Glutamatergic neuron (in vitro differentiated cells): Measurements from ENCODE around the gene IRF7. TPM values are rescaled to one million over a fixed set of nuclear protein-coding genes. Genes with fewer than 3 reads are reported as not detected.

ENCODE experiments used
- DNase-seq: peaks from one replicate; pipeline ENCODE4 v3.0.0; 2022
- H3K27ac Mint-ChIP-seq: one replicate; pipeline ENCODE4 v1.8.0; 2020; ENCODE audit warnings: mild to moderate bottlenecking, mixed read lengths, inconsistent platforms; ENCODE audit not compliant: unreplicated experiment
- H3K27me3 Mint-ChIP-seq: one replicate; pipeline ENCODE4 v1.8.0; 2020; ENCODE audit warnings: mild to moderate bottlenecking, moderate library complexity, mixed read lengths, inconsistent platforms; ENCODE audit not compliant: unreplicated experiment
- H3K36me3 Mint-ChIP-seq: one replicate; pipeline ENCODE4 v1.8.0; 2020; ENCODE audit warnings: mild to moderate bottlenecking, mixed read lengths, inconsistent platforms; ENCODE audit not compliant: unreplicated experiment
- H3K4me1 Mint-ChIP-seq: one replicate; pipeline ENCODE4 v1.8.0; 2020; ENCODE audit warnings: mild to moderate bottlenecking, low read depth, mixed read lengths, inconsistent platforms; ENCODE audit not compliant: unreplicated experiment
- H3K4me3 Mint-ChIP-seq: one replicate; pipeline ENCODE4 v1.8.0; 2020; ENCODE audit warnings: mild to moderate bottlenecking, mixed read lengths, inconsistent platforms; ENCODE audit not compliant: unreplicated experiment
- H3K9me3 Mint-ChIP-seq: one replicate; pipeline ENCODE4 v1.8.0; 2020; ENCODE audit warnings: mild to moderate bottlenecking, moderate library complexity, mixed read lengths, inconsistent platforms; ENCODE audit not compliant: unreplicated experiment
- CTCF ChIP-seq: fragments of 200-600 bp; sonication (generic); IDR thresholded peaks from one replicate; pipeline ENCODE4 v1.5.0; 2021; ENCODE audit not compliant: partially characterized antibody, unreplicated experiment
- total RNA-seq: library from RNA; stranded (reverse); fragmentation: NEBNext Ultra II Directional; extraction: Animal tissue kit (Norgen Biotek cat#: 25700); gene quantifications from one replicate; pipeline ENCODE4 v1.2.1, GENCODE V29; 2021; ENCODE audit not compliant: unreplicated experiment

IRF7 gene
- total RNA-seq, 1 donor from 2014 or later, result 17.7 TPM

- Mint-ChIP-seq H3K4me3 (no peak overlapping the region), H3K4me1 (no peaks in the 10 kb centered on the region), H3K9me3 (peaks cover 10% of the 10 kb centered on the region), H3K27me3 (peaks cover 4% of the 10 kb centered on the region), H3K27ac (no peak overlapping the region), H3K36me3 (no peaks in the 10 kb centered on the region)
- DNase-seq, result no peak
- no peak for TF ChIP-seq CTCF
Observed at GRCh38 chr11:589798-590197, 26.0 kb downstream of the IRF7 start.

- peaks cover 4% of the 10 kb centered on the region for H3K9me3 Mint-ChIP-seq
- H3K27me3 Mint-ChIP-seq, result peaks cover 4% of the 10 kb centered on the region
- no peaks in the 10 kb centered on the region for H3K4me1 Mint-ChIP-seq
- no peak for TF ChIP-seq CTCF
- DNase-seq, result no peak
- no peak overlapping the region for H3K4me3 Mint-ChIP-seq
- H3K36me3 Mint-ChIP-seq, result no peaks in the 10 kb centered on the region
- H3K27ac Mint-ChIP-seq, result no peak overlapping the region
Observed at GRCh38 chr11:587978-588380, 27.8 kb downstream of the IRF7 start.

- no peak overlapping the region for H3K4me3 Mint-ChIP-seq
- peaks cover 4% of the 10 kb centered on the region for H3K27me3 Mint-ChIP-seq
- TF ChIP-seq CTCF, result no peak
- H3K27ac Mint-ChIP-seq, result no peak overlapping the region
- DNase-seq, result no peak
- peaks cover 4% of the 10 kb centered on the region for H3K9me3 Mint-ChIP-seq
- no peaks in the 10 kb centered on the region for H3K4me1 Mint-ChIP-seq
- no peaks in the 10 kb centered on the region for H3K36me3 Mint-ChIP-seq
Observed at GRCh38 chr11:587546-587945, 28.2 kb downstream of the IRF7 start.

GRCh38 chr11:586376-587316 is 29.1 kb downstream of the IRF7 start:
- Mint-ChIP-seq H3K36me3 (no peaks in the 10 kb centered on the region), H3K4me3 (no peak overlapping the region), H3K27ac (no peak overlapping the region), H3K27me3 (peaks cover 4% of the 10 kb centered on the region), H3K9me3 (peaks cover 4% of the 10 kb centered on the region), H3K4me1 (peaks cover 2% of the 10 kb centered on the region)
- TF ChIP-seq CTCF, result no peak
- DNase-seq, result no peak

GRCh38 chr11:584287-584686 is 31.5 kb downstream of the IRF7 start:
- peaks cover 1% of the 10 kb centered on the region for H3K9me3 Mint-ChIP-seq
- no peaks in the 10 kb centered on the region for H3K36me3 Mint-ChIP-seq
- peaks cover 7% of the 10 kb centered on the region for H3K4me1 Mint-ChIP-seq
- DNase-seq, result no peak
- H3K4me3 Mint-ChIP-seq, result no peak overlapping the region
- no peak overlapping the region for H3K27ac Mint-ChIP-seq
- no peak for TF ChIP-seq CTCF
- H3K27me3 Mint-ChIP-seq, result peaks cover 3% of the 10 kb centered on the region
